Measurements from ENCODE around the gene CCR9. TPM values are rescaled to one million over a fixed set of nuclear protein-coding genes. Genes with fewer than 3 reads are reported as not detected.
A peak's percentile ranks its signal among the peaks of the same experiment; 100 is the strongest.

Gene CCR9
- total and polyA plus RNA-seq, 10 of the 15 experiments (the other 5 are each of a cell fraction or from before 2014, with no cell fraction given) = 0.05 to 3.9 (median 2.4) TPM

DNA sequence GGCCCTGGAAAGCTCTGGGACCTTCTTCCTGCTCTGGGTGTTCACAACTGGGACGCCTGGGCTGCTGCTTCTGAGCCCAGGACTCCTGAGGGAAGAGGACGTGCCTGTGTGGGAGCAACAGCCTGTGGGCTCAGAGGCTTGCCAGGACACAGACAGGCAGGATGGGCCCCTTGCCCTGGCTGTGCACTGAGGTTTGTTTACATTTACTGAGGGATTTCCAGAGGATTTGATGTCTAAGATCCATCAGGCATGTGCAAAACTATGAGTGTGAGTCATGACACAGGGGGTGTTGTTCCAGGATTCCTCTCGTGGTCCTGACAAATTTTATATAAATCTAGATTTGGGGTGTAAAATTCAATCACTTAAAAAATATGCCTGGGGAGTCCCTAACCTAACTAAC, 10.6 kb downstream of the CCR9 start:
- POLR2A ChIA-PET = interaction anchor here (0.6 kb wide), 1 partner anchor 205 kb away, joined by 3 read pairs; no protein-coding TSS in a partner anchor
- H2AFZ ChIP-seq (ENCODE audit: control insufficient read depth, low read depth, low read length) = no peak overlapping the region
- peaks cover 6% of the 10 kb centered on the region for H3K4me1 ChIP-seq (ENCODE audit: control insufficient read depth, insufficient read depth, low read length)
- no peaks in the 10 kb centered on the region for H3K79me2 ChIP-seq (ENCODE audit: control insufficient read depth, insufficient read depth, low read length)
- H3K36me3 ChIP-seq (ENCODE audit: control insufficient read depth in 2 of 2, insufficient read depth in 2 of 2, low read length in 1 of 2) = no peaks in the 10 kb centered on the region; a peak in 1 of 4 replicates
- RAD21 ChIA-PET (ENCODE audit: unreplicated experiment) = interaction anchor here (0.9 kb wide), 1 partner anchor 182 kb away, joined by 3 read pairs; no protein-coding TSS in a partner anchor
- H3K4me2 ChIP-seq (ENCODE audit: control insufficient read depth, insufficient read depth) = no peak overlapping the region
- 0% methylated on average over 3 of the region's 3 CpGs for WGBS (ENCODE audit: insufficient coverage, insufficient replicate concordance, low lambda C conversion rate, missing lambda C conversion rate)
- SMC1A ChIA-PET (ENCODE audit: uncharacterized antibody, unreplicated experiment) = interaction anchor here (1.2 kb wide), 1 partner anchor 36 kb away, joined by 3 read pairs; no protein-coding TSS in a partner anchor
- intact Hi-C loops (cut with micrococcal nuclease; ENCODE audit: unreplicated experiment) = no loop called here
- BruUV-seq (replicated peaks) = no TSS peak
- FAIRE-seq = no peak
- DNase-seq (ENCODE audit: low read depth, low spot score) = no peak
- no peak for ATAC-seq
- peaks cover 0 to 6% of the 10 kb centered on the region in 2 experiments; a peak in 2 of 4 replicates for H3K27me3 ChIP-seq (replicated peaks in 1 of 2; ENCODE audit: control insufficient read depth in 2 of 2, insufficient read depth in 2 of 2, low read length in 1 of 2)
- TF ChIP-seq SUZ12 (IDR thresholded peaks at IDR 0.05; ENCODE audit: unreplicated experiment) = no peak
- TF ChIP-seq POLR2A (IDR thresholded peaks at IDR 0.05; ENCODE audit: low read depth, low read length) = peak; percentile 11; the same call in 1 of the 2 replicates
- no peak overlapping the region; the same call in 1 of the 2 replicates for H3K9ac ChIP-seq (ENCODE audit: control insufficient read depth, insufficient read depth, low read length)
- no peaks in the 10 kb centered on the region for H4K20me1 ChIP-seq (ENCODE audit: control insufficient read depth, insufficient read depth)
- in situ Hi-C loops (cut with MboI) = no loop called here
- no peak overlapping the region for H3K4me3 ChIP-seq
- CTCF ChIA-PET = interaction anchor here (1.2 kb wide), 1 partner anchor 33 kb away, joined by 3 read pairs; no protein-coding TSS in a partner anchor
- no peak overlapping the region for H3K27ac ChIP-seq (ENCODE audit: control insufficient read depth, insufficient read depth)
- H3K9me3 ChIP-seq (replicated peaks; ENCODE audit: control insufficient read depth, insufficient read depth, low read length) = peaks cover 5% of the 10 kb centered on the region; the same call in 2 of the 3 replicates

DNA sequence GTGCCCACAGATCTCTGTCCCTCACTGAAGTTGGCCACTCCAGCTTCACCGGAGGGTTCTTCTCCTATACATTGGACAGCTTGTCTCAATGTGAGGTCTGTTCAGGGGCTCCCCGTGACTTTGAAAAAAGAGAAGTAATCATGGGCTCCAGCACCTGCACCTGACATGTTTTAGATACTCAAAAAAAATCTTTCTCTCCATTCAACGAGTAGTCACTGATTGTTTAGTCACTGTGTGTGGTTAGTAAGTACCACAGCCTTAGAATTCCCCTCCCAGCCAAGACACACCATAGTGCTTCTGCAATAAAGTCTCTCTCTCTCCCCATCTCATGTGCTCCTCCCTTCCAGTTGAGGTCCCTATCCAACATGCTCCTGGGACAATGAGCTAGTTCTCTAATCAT, 18.6 kb downstream of the CCR9 start:
- ATAC-seq = peak; percentile 87
- in situ Hi-C loops (cut with MboI) = no loop called here
- no peak overlapping the region for H2AFZ ChIP-seq (ENCODE audit: control insufficient read depth, low read depth, low read length)
- TF ChIP-seq, protein P1, sequence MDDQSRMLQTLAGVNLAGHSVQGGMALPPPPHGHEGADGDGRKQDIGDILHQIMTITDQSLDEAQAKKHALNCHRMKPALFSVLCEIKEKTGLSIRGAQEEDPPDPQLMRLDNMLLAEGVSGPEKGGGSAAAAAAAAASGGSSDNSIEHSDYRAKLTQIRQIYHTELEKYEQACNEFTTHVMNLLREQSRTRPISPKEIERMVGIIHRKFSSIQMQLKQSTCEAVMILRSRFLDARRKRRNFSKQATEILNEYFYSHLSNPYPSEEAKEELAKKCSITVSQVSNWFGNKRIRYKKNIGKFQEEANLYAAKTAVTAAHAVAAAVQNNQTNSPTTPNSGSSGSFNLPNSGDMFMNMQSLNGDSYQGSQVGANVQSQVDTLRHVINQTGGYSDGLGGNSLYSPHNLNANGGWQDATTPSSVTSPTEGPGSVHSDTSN (IDR thresholded peaks at IDR 0.05; ENCODE audit: insufficient replicate concordance, low read depth, low read length) = no peak
- TF ChIP-seq SMAD5 (IDR thresholded peaks at IDR 0.05; ENCODE audit: low read depth) (peak; percentile 45; the same call in 1 of the 2 replicates), JUNB (IDR thresholded peaks at IDR 0.05) (peak; percentile 30; the same call in 1 of the 2 replicates), TBL1XR1 (IDR thresholded peaks at IDR 0.05; ENCODE audit: low read depth, low read length) (peak; percentile 63; the same call in 1 of the 2 replicates), NFXL1 (IDR thresholded peaks at IDR 0.05; ENCODE audit: borderline replicate concordance) (no peak), POLR2A (IDR thresholded peaks at IDR 0.05; ENCODE audit: low read depth, low read length) (no peak), CBX5 (IDR thresholded peaks at IDR 0.05; ENCODE audit: low read depth) (peak; percentile 79; the same call in 1 of the 2 replicates), CHD1 (IDR thresholded peaks at IDR 0.05; ENCODE audit: low read depth, low read length) (no peak)
- TF ChIP-seq, protein P2, sequence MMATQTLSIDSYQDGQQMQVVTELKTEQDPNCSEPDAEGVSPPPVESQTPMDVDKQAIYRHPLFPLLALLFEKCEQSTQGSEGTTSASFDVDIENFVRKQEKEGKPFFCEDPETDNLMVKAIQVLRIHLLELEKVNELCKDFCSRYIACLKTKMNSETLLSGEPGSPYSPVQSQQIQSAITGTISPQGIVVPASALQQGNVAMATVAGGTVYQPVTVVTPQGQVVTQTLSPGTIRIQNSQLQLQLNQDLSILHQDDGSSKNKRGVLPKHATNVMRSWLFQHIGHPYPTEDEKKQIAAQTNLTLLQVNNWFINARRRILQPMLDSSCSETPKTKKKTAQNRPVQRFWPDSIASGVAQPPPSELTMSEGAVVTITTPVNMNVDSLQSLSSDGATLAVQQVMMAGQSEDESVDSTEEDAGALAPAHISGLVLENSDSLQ (IDR thresholded peaks at IDR 0.05) = peak; percentile 34; the same call in 1 of the 2 replicates

More for the DNA sequence above, 18.6 kb downstream of the CCR9 start:
- peak; percentile 68 for FAIRE-seq
- POLR2A ChIA-PET = interaction anchor here (0.8 to 2.9 kb wide), 11 partner anchors 10 to 161 kb away, joined by 3 to 29 read pairs (median 5); partner anchors contain the start of gene CCR9
- 22% methylated on average over 3 of the region's 3 CpGs for WGBS (ENCODE audit: insufficient coverage, insufficient replicate concordance, low lambda C conversion rate, missing lambda C conversion rate)
- Histone ChIP-seq H4K20me1 (ENCODE audit: control insufficient read depth, insufficient read depth) (no peaks in the 10 kb centered on the region), H3K27ac (ENCODE audit: control insufficient read depth, insufficient read depth) (peak overlapping the region; percentile 42; the same call in 1 of the 2 replicates), H3K79me2 (ENCODE audit: control insufficient read depth, insufficient read depth, low read length) (no peaks in the 10 kb centered on the region), H3K9ac (ENCODE audit: control insufficient read depth, insufficient read depth, low read length) (no peak overlapping the region), H3K4me1 (ENCODE audit: control insufficient read depth, insufficient read depth, low read length) (peaks cover 17% of the 10 kb centered on the region), H3K9me3 (replicated peaks; ENCODE audit: control insufficient read depth, insufficient read depth, low read length) (peaks cover 23% of the 10 kb centered on the region; the same call in 2 of the 3 replicates), H3K4me3 (no peak overlapping the region), H3K36me3 (ENCODE audit: control insufficient read depth in 2 of 2, insufficient read depth in 2 of 2, low read length in 1 of 2) (peaks cover 0 to 8% of the 10 kb centered on the region in 2 experiments; a peak in 3 of 4 replicates), H3K4me2 (ENCODE audit: control insufficient read depth, insufficient read depth) (no peak overlapping the region), H3K27me3 (replicated peaks in 1 of 2; ENCODE audit: control insufficient read depth in 2 of 2, insufficient read depth in 2 of 2, low read length in 1 of 2) (peaks cover 0 to 9% of the 10 kb centered on the region in 2 experiments; a peak in 1 of 4 replicates)
- BruUV-seq (replicated peaks) = no TSS peak
- CTCF ChIA-PET = interaction anchor here (0.7 to 8.5 kb wide), 12 partner anchors 8 to 145 kb away, joined by 3 to 67 read pairs (median 5); partner anchors contain the start of gene CCR9
- SMC1A ChIA-PET (ENCODE audit: uncharacterized antibody, unreplicated experiment) = interaction anchor here (0.6 to 11.8 kb wide), 23 partner anchors 8 to 769 kb away, joined by 3 to 199 read pairs (median 6); partner anchors contain the start of genes CCR9 and LZTFL1
- DNase-seq (ENCODE audit: low read depth, low spot score) = peak; percentile 21
- intact Hi-C loops (cut with micrococcal nuclease; ENCODE audit: unreplicated experiment) = loop anchor here (1.0 kb wide), 1 partner anchor 44 kb away; no protein-coding TSS in a partner anchor
- RAD21 ChIA-PET (ENCODE audit: unreplicated experiment) = interaction anchor here (0.8 to 10.5 kb wide), 21 partner anchors 10 to 172 kb away, joined by 3 to 229 read pairs (median 4); partner anchors contain the start of gene CCR9
